A549 (cell line): ENCODE data around the gene ZER1.

ENCODE experiments used
- ESRRA ChIP-seq: fragments of 150-350 bp; IDR thresholded peaks from 2 replicates; pipeline ENCODE4 v1.6.1; 2014; ENCODE audit warnings: mild to moderate bottlenecking, low read length, borderline replicate concordance
- FOSB ChIP-seq: fragments of 250-450 bp; sonication (Bioruptor Pico); IDR thresholded peaks from 2 replicates; pipeline ENCODE4 v1.5.0; 2020; ENCODE audit warnings: mild to moderate bottlenecking, moderate library complexity
- HMGXB4 ChIP-seq: fragments of 250-450 bp; sonication (Bioruptor Pico); IDR thresholded peaks from 2 replicates; pipeline ENCODE4 v1.5.0; 2021; ENCODE audit warnings: mild to moderate bottlenecking, moderate library complexity, borderline replicate concordance
- MYC ChIP-seq: IDR thresholded peaks from 2 replicates; pipeline ENCODE4 v1.6.1; 2012; ENCODE audit warnings: mild to moderate bottlenecking, inconsistent platforms, low read length, improper control_type of control experiment, borderline replicate concordance
- POLR2A ChIP-seq: IDR thresholded peaks from 2 replicates; pipeline ENCODE4 v1.6.1; 2012; ENCODE audit warnings: mild to moderate bottlenecking, low read length
- RNF2 ChIP-seq: fragments of 200-600 bp; sonication (generic); IDR thresholded peaks from 2 replicates; pipeline ENCODE4 v1.6.1; 2016; ENCODE audit warnings: low read depth, mild to moderate bottlenecking, antibody characterized with exemption, moderate library complexity, borderline replicate concordance
- TF ChIP-seq, protein P1 (sequence below): fragments of >200 bp; sonication (Bioruptor Twin); formaldehyde crosslinking; IDR thresholded peaks from 3 replicates; pipeline ENCODE4 v1.5.1; 2016
- TF ChIP-seq, protein P2 (sequence below): IDR thresholded peaks from 2 replicates; pipeline ENCODE4 v1.6.1; 2012
- TF ChIP-seq, protein P3 (sequence below): fragments of 200-600 bp; sonication (generic); IDR thresholded peaks from 2 replicates; pipeline ENCODE4 v1.6.1; 2016; ENCODE audit warnings: antibody characterized with exemption, mild to moderate bottlenecking, moderate library complexity

DNA sequence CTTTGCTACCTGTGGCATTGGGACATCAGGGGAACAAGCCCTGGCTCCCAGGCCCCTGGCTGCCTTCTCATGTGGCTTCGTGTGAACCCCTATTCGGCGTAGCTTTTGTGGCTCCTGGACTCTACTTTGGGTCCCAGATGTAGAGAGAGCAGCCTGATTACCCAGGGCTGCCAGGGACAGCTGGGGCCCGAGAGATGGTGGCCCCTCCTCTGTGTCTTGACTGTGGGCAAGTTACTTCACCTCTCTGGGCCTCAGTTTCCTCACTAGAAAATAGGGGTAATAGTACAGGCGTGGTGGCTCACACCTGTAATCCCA, 67.4 kb downstream of the ZER1 start:
- TF ChIP-seq, protein P1, sequence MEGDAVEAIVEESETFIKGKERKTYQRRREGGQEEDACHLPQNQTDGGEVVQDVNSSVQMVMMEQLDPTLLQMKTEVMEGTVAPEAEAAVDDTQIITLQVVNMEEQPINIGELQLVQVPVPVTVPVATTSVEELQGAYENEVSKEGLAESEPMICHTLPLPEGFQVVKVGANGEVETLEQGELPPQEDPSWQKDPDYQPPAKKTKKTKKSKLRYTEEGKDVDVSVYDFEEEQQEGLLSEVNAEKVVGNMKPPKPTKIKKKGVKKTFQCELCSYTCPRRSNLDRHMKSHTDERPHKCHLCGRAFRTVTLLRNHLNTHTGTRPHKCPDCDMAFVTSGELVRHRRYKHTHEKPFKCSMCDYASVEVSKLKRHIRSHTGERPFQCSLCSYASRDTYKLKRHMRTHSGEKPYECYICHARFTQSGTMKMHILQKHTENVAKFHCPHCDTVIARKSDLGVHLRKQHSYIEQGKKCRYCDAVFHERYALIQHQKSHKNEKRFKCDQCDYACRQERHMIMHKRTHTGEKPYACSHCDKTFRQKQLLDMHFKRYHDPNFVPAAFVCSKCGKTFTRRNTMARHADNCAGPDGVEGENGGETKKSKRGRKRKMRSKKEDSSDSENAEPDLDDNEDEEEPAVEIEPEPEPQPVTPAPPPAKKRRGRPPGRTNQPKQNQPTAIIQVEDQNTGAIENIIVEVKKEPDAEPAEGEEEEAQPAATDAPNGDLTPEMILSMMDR, result no peak
- TF ChIP-seq POLR2A (no peak), ESRRA (no peak), MYC (no peak), RNF2 (no peak), HMGXB4 (CRISPR knock-in tag) (no peak), FOSB (CRISPR knock-in tag) (no peak)
- TF ChIP-seq, protein P2, sequence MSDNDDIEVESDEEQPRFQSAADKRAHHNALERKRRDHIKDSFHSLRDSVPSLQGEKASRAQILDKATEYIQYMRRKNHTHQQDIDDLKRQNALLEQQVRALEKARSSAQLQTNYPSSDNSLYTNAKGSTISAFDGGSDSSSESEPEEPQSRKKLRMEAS, result no peak
- TF ChIP-seq, protein P3, sequence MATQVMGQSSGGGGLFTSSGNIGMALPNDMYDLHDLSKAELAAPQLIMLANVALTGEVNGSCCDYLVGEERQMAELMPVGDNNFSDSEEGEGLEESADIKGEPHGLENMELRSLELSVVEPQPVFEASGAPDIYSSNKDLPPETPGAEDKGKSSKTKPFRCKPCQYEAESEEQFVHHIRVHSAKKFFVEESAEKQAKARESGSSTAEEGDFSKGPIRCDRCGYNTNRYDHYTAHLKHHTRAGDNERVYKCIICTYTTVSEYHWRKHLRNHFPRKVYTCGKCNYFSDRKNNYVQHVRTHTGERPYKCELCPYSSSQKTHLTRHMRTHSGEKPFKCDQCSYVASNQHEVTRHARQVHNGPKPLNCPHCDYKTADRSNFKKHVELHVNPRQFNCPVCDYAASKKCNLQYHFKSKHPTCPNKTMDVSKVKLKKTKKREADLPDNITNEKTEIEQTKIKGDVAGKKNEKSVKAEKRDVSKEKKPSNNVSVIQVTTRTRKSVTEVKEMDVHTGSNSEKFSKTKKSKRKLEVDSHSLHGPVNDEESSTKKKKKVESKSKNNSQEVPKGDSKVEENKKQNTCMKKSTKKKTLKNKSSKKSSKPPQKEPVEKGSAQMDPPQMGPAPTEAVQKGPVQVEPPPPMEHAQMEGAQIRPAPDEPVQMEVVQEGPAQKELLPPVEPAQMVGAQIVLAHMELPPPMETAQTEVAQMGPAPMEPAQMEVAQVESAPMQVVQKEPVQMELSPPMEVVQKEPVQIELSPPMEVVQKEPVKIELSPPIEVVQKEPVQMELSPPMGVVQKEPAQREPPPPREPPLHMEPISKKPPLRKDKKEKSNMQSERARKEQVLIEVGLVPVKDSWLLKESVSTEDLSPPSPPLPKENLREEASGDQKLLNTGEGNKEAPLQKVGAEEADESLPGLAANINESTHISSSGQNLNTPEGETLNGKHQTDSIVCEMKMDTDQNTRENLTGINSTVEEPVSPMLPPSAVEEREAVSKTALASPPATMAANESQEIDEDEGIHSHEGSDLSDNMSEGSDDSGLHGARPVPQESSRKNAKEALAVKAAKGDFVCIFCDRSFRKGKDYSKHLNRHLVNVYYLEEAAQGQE, result no peak
